PC-3 (cell line): Measurements from ENCODE around the gene HHAT. TPM values are rescaled to one million over a fixed set of nuclear protein-coding genes. Genes with fewer than 3 reads are reported as not detected.
A peak's percentile ranks its signal among the peaks of the same experiment; 100 is the strongest.

Source experiments
- ATAC-seq: fragments of 200-7000 bp; cut with Tn5 transposase; 2 replicates; pipeline ENCODE4 v1.9.1; 2020; ENCODE audit warnings: mild to moderate bottlenecking, moderate library complexity
- BruUV-seq: library from RNA; stranded (reverse); fragments of 400-500 nt; replicated peaks from 2 replicates; lab custom pipeline; 2021; lab: Mats Ljungman, UMichigan
- CTCF ChIA-PET: fragments of 300-600 bp; sonication (Branson Sonifier 250); formaldehyde crosslinking; loops from one replicate; lab custom pipeline; 2022; ENCODE audit warnings: antibody characterized with exemption; lab: Charles Lee
- POLR2A ChIA-PET: fragments of 300-600 bp; sonication (Branson Sonifier 250); formaldehyde crosslinking; loops from one replicate; lab custom pipeline; 2022; ENCODE audit warnings: antibody characterized with exemption; ENCODE audit not compliant: unreplicated experiment; lab: Charles Lee
- DNase-seq: peaks from one replicate; pipeline ENCODE4 v3.0.0-alpha.2; 2015
- H2AFZ ChIP-seq: fragments of 300-600 bp; sonication (generic); 2 replicates; pipeline ENCODE4 v1.6.0; 2016; ENCODE audit warnings: antibody characterized with exemption, low read length
- H3F3A ChIP-seq: fragments of 300-600 bp; sonication (generic); one replicate; pipeline ENCODE4 v1.6.0; 2017; ENCODE audit warnings: antibody characterized with exemption, low read length, control low read depth, mild to moderate bottlenecking; ENCODE audit not compliant: unreplicated experiment
- H3K27ac ChIP-seq: fragments of 300-600 bp; sonication (generic); 2 replicates; pipeline ENCODE4 v1.5.1; 2016; ENCODE audit warnings: mild to moderate bottlenecking, low read length
- H3K27me3 ChIP-seq: fragments of 300-600 bp; sonication (generic); 2 replicates; pipeline ENCODE4 v1.6.1; 2016; ENCODE audit warnings: low read length, mixed read lengths
- H3K36me3 ChIP-seq: fragments of 300-600 bp; sonication (generic); 2 replicates; pipeline ENCODE4 v1.6.1; 2016; ENCODE audit warnings: low read depth, mixed run types, low read length, mixed read lengths
- H3K4me1 ChIP-seq: fragments of 300-600 bp; sonication (generic); 2 replicates; pipeline ENCODE4 v1.5.1; 2016; ENCODE audit warnings: low read length; ENCODE audit not compliant: insufficient read depth
- H3K4me2 ChIP-seq: fragments of 300-600 bp; sonication (generic); 2 replicates; pipeline ENCODE4 v1.6.0; 2016; ENCODE audit warnings: low read length
- H3K4me3 ChIP-seq: fragments of 300-600 bp; sonication (generic); 2 replicates; pipeline ENCODE4 v1.5.1; 2016; ENCODE audit warnings: mild to moderate bottlenecking, low read length, mixed read lengths
- H3K79me2 ChIP-seq: fragments of 300-600 bp; sonication (generic); 2 replicates; pipeline ENCODE4 v1.6.1; 2017; ENCODE audit warnings: low read length, mixed read lengths
- H3K9ac ChIP-seq: fragments of 300-600 bp; sonication (generic); 2 replicates; pipeline ENCODE4 v1.6.0; 2016; ENCODE audit warnings: mild to moderate bottlenecking, low read length
- H3K9me2 ChIP-seq: fragments of 300-600 bp; sonication (generic); replicated peaks from 2 replicates; pipeline ENCODE4 v1.6.1; 2016; ENCODE audit warnings: mixed run types, low read length, mixed read lengths
- H3K9me3 ChIP-seq: fragments of 300-600 bp; sonication (generic); 2 replicates; pipeline ENCODE4 v1.6.1; 2016; ENCODE audit warnings: low read length, mixed read lengths
- H4K20me1 ChIP-seq: fragments of 300-600 bp; sonication (generic); 2 replicates; pipeline ENCODE4 v1.6.1; 2016; ENCODE audit warnings: low read length, mixed read lengths
- CTCF ChIP-seq: fragments of 300-600 bp; sonication (generic); conservative IDR thresholded peaks from 2 replicates; pipeline ENCODE4 v1.5.1; 2017; ENCODE audit warnings: antibody characterized with exemption, low read depth, mild to moderate bottlenecking, low read length
- EZH2 ChIP-seq: fragments of 300-600 bp; sonication (generic); IDR thresholded peaks from one replicate; pipeline ENCODE4 v1.6.1; 2017; ENCODE audit warnings: antibody characterized with exemption, mild to moderate bottlenecking, low read length; ENCODE audit not compliant: unreplicated experiment
- EZH2phosphoT487 ChIP-seq: fragments of 300-600 bp; sonication (generic); IDR thresholded peaks from 2 replicates; pipeline ENCODE4 v1.6.1; 2018; ENCODE audit warnings: mild to moderate bottlenecking, antibody characterized with exemption, low read length, borderline replicate concordance
- intact Hi-C: fragments of 100-400 bp; cut with micrococcal nuclease; formaldehyde crosslinking; loops from 2 replicates; pipeline ENCODE4 v1.9.0; 2023
- total RNA-seq: library from RNA; depleted of rRNA; stranded (reverse); fragments of >200 nt; gene quantifications from 2 replicates; pipeline ENCODE4 v1.2.3, GENCODE V29; 2014

The HHAT gene
- total RNA-seq, 1 experiment from 2014 or later, result 3.4 TPM

- POLR2A ChIA-PET, result interaction anchor here (0.5 to 1.0 kb wide), 6 partner anchors 11 to 1205 kb away, joined by 3 to 24 read pairs (median 5); partner anchors contain the start of gene SLC30A1
- H3K9ac ChIP-seq, result peak overlapping the region; percentile 67
- CTCF ChIA-PET, result interaction anchor here (0.7 to 1.1 kb wide), 4 partner anchors 11 to 229 kb away, joined by 3 to 4 read pairs (median 3); no protein-coding TSS in a partner anchor
- BruUV-seq, result TSS peak; percentile 100
- peak overlapping the region; percentile 36 for H3K4me2 ChIP-seq
- no peaks in the 10 kb centered on the region for H3K27me3 ChIP-seq
- H3F3A ChIP-seq, result no peaks in the 10 kb centered on the region
- no peaks in the 10 kb centered on the region for H3K9me2 ChIP-seq
- H3K4me3 ChIP-seq, result no peak overlapping the region
- peak; percentile 76 for ATAC-seq
- H3K4me1 ChIP-seq, result peaks cover 45% of the 10 kb centered on the region
- no peaks in the 10 kb centered on the region for H3K79me2 ChIP-seq
- H3K27ac ChIP-seq, result peak overlapping the region; percentile 83
- H3K9me3 ChIP-seq, result no peaks in the 10 kb centered on the region
- TF ChIP-seq EZH2 (no peak), CTCF (peak; percentile 97)
- no peaks in the 10 kb centered on the region for H3K36me3 ChIP-seq
- no peaks in the 10 kb centered on the region for H4K20me1 ChIP-seq
- no peak overlapping the region for H2AFZ ChIP-seq
- intact Hi-C loops, result loop anchor here (2.0 kb wide), 1 partner anchor 17 kb away; no protein-coding TSS in a partner anchor
- peak; percentile 96 for DNase-seq
Measured at GRCh38 chr1:210373878-210374599, 45.3 kb downstream of the HHAT start.

- ChIA-PET CTCF (interaction anchor here (0.6 to 0.8 kb wide), 3 partner anchors 8 to 229 kb away, joined by 3 to 12 read pairs (median 3); no protein-coding TSS in a partner anchor), POLR2A (interaction anchor here (0.5 to 0.6 kb wide), 3 partner anchors 10 to 152 kb away, joined by 3 to 24 read pairs (median 4); no protein-coding TSS in a partner anchor)
- Histone ChIP-seq H3K4me1 (peaks cover 42% of the 10 kb centered on the region), H3F3A (no peaks in the 10 kb centered on the region), H3K9ac (no peak overlapping the region), H3K4me3 (no peak overlapping the region), H2AFZ (no peak overlapping the region), H3K36me3 (no peaks in the 10 kb centered on the region), H3K27me3 (no peaks in the 10 kb centered on the region), H3K79me2 (no peaks in the 10 kb centered on the region), H3K27ac (no peak overlapping the region; the same call in 1 of the 2 replicates), H3K4me2 (peak overlapping the region; percentile 36; the same call in 1 of the 2 replicates), H3K9me3 (no peaks in the 10 kb centered on the region), H4K20me1 (no peaks in the 10 kb centered on the region), H3K9me2 (no peaks in the 10 kb centered on the region)
- intact Hi-C loops, result loop anchor here (2.0 kb wide), 1 partner anchor 16 kb away; no protein-coding TSS in a partner anchor
- TF ChIP-seq CTCF (no peak; the same call in 1 of the 2 replicates), EZH2phosphoT487 (no peak), EZH2 (no peak)
- DNase-seq (no peak), ATAC-seq (no peak)
- BruUV-seq, result no TSS peak
Measured at GRCh38 chr1:210374600-210374953, 45.9 kb downstream of the HHAT start.
